Measurements from ENCODE around the gene BRAP. TPM values are rescaled to one million over a fixed set of nuclear protein-coding genes. Genes with fewer than 3 reads are reported as not detected.

The BRAP gene
- total RNA-seq, 1 experiment from 2014 or later, result 23.6 TPM

- POLR2A ChIA-PET (ENCODE audit: low non-redundant PET), result no interaction called here
- no peak overlapping the region for H3K27ac ChIP-seq (ENCODE audit: low read depth, low read length, poor library complexity, severe bottlenecking)
- DNase-seq (ENCODE audit: low spot score), result no peak
- H3K4me3 ChIP-seq (ENCODE audit: low read depth, low read length, poor library complexity, severe bottlenecking), result no peak overlapping the region
- H3K9me3 ChIP-seq (ENCODE audit: low read depth, low read length, poor library complexity, severe bottlenecking), result no peaks in the 10 kb centered on the region
- no peaks in the 10 kb centered on the region for H3K4me1 ChIP-seq (ENCODE audit: insufficient read depth, low read length, poor library complexity, severe bottlenecking)
- no TSS peak for BruUV-seq (replicated peaks)
- intact Hi-C loops (cut with micrococcal nuclease; ENCODE audit: unreplicated experiment), result no loop called here
- peaks cover 32% of the 10 kb centered on the region for H3K36me3 ChIP-seq (ENCODE audit: insufficient read depth, low read length, poor library complexity, severe bottlenecking)
- no peaks in the 10 kb centered on the region for H3K27me3 ChIP-seq (replicated peaks; ENCODE audit: insufficient read depth, low read depth, low read length, poor library complexity)
- CTCF ChIA-PET, result no interaction called here
- TF ChIP-seq EZH2 (IDR thresholded peaks at IDR 0.05; ENCODE audit: borderline replicate concordance, low read depth, low read length, poor library complexity, severe bottlenecking), result no peak
These were observed 20.5 kb downstream of the BRAP start for GRCh38 chr12:111664961-111665865.

GRCh38 chr12:111664499-111664898 is 21.3 kb downstream of the BRAP start:
- H3K27ac ChIP-seq (ENCODE audit: low read depth, low read length, poor library complexity, severe bottlenecking), result no peak overlapping the region
- intact Hi-C loops (cut with micrococcal nuclease; ENCODE audit: unreplicated experiment), result no loop called here
- POLR2A ChIA-PET (ENCODE audit: low non-redundant PET), result no interaction called here
- TF ChIP-seq CTCF (conservative IDR thresholded peaks at IDR 0.05; ENCODE audit: low read depth, low read length), result no peak
- no peak for TF ChIP-seq EZH2 (IDR thresholded peaks at IDR 0.05; ENCODE audit: borderline replicate concordance, low read depth, low read length, poor library complexity, severe bottlenecking)
- H3K27me3 ChIP-seq (replicated peaks; ENCODE audit: insufficient read depth, low read depth, low read length, poor library complexity), result no peaks in the 10 kb centered on the region
- no peak for DNase-seq (ENCODE audit: low spot score)
- H3K4me3 ChIP-seq (ENCODE audit: low read depth, low read length, poor library complexity, severe bottlenecking), result no peak overlapping the region
- BruUV-seq (replicated peaks), result no TSS peak
- CTCF ChIA-PET, result no interaction called here
- H3K9me3 ChIP-seq (ENCODE audit: low read depth, low read length, poor library complexity, severe bottlenecking), result no peaks in the 10 kb centered on the region
- H3K4me1 ChIP-seq (ENCODE audit: insufficient read depth, low read length, poor library complexity, severe bottlenecking), result no peaks in the 10 kb centered on the region
- H3K36me3 ChIP-seq (ENCODE audit: insufficient read depth, low read length, poor library complexity, severe bottlenecking), result peaks cover 33% of the 10 kb centered on the region

- Histone ChIP-seq H3K4me1 (ENCODE audit: insufficient read depth, low read length, poor library complexity, severe bottlenecking) (no peaks in the 10 kb centered on the region), H3K27me3 (replicated peaks; ENCODE audit: insufficient read depth, low read depth, low read length, poor library complexity) (no peaks in the 10 kb centered on the region), H3K4me3 (ENCODE audit: low read depth, low read length, poor library complexity, severe bottlenecking) (no peak overlapping the region), H3K27ac (ENCODE audit: low read depth, low read length, poor library complexity, severe bottlenecking) (no peak overlapping the region), H3K36me3 (ENCODE audit: insufficient read depth, low read length, poor library complexity, severe bottlenecking) (peaks cover 49% of the 10 kb centered on the region), H3K9me3 (ENCODE audit: low read depth, low read length, poor library complexity, severe bottlenecking) (no peaks in the 10 kb centered on the region)
- POLR2A ChIA-PET (ENCODE audit: low non-redundant PET), result no interaction called here
- CTCF ChIA-PET, result no interaction called here
- DNase-seq (ENCODE audit: low spot score), result no peak
- no TSS peak for BruUV-seq (replicated peaks)
- intact Hi-C loops (cut with micrococcal nuclease; ENCODE audit: unreplicated experiment), result no loop called here
- TF ChIP-seq CTCF (conservative IDR thresholded peaks at IDR 0.05; ENCODE audit: low read depth, low read length) (no peak), EZH2 (IDR thresholded peaks at IDR 0.05; ENCODE audit: borderline replicate concordance, low read depth, low read length, poor library complexity, severe bottlenecking) (no peak)
These were observed 29.7 kb downstream of the BRAP start for GRCh38 chr12:111656016-111656415.

All from A673 (cell line).